ENCODE measurements around the gene STIP1. TPM values are rescaled to one million over a fixed set of nuclear protein-coding genes. Genes with fewer than 3 reads are reported as not detected.
A peak's percentile ranks its signal among the peaks of the same experiment; 100 is the strongest.

STIP1 gene
- total RNA-seq, 1 experiment from 2014 or later, result 299 TPM

GRCh38 chr11:64237484-64237951 is 51.5 kb downstream of the STIP1 start:
- Histone ChIP-seq H3K79me2 (ENCODE audit: low read depth) (peaks cover 24% of the 10 kb centered on the region), H3K4me2 (no peak overlapping the region), H2AFZ (no peak overlapping the region), H3K9me2 (ENCODE audit: insufficient read depth) (no peaks in the 10 kb centered on the region), H3K9me3 (ENCODE audit: insufficient read depth, low read depth) (no peaks in the 10 kb centered on the region), H3K4me1 (replicated peaks; ENCODE audit: insufficient read depth) (peaks cover 41% of the 10 kb centered on the region), H3K36me3 (ENCODE audit: low read depth) (no peaks in the 10 kb centered on the region; the same call in 1 of the 2 replicates), H3F3A (ENCODE audit: insufficient read depth, low read depth) (peaks cover 43% of the 10 kb centered on the region), H3K27me3 (ENCODE audit: insufficient read depth, low read depth) (no peaks in the 10 kb centered on the region), H3K27ac (no peak overlapping the region), H4K20me1 (ENCODE audit: insufficient read depth) (peaks cover 13% of the 10 kb centered on the region), H3K4me3 (no peak overlapping the region)
- peak in 1 of 2 experiments; percentile 72 for DNase-seq
- intact Hi-C loops (cut with micrococcal nuclease; ENCODE audit: unreplicated experiment), result no loop called here
- no peak for TF ChIP-seq CTCF (conservative IDR thresholded peaks at IDR 0.05)
- TF ChIP-seq EZH2 (IDR thresholded peaks at IDR 0.05; ENCODE audit: low read depth), result no peak
- BruUV-seq (replicated peaks), result no TSS peak
- ChIA-PET CTCF (interaction anchor here (0.6 to 0.8 kb wide), 3 partner anchors 80 to 271 kb away, joined by 3 to 4 read pairs (median 3); partner anchors contain the start of gene PRDX5), POLR2A (ENCODE audit: unreplicated experiment) (interaction anchor here (0.6 to 0.8 kb wide), 4 partner anchors 8 to 541 kb away, joined by 3 to 7 read pairs (median 6); partner anchors contain the start of gene TRMT112)

GRCh38 chr11:64238076-64238475 is 52.1 kb downstream of the STIP1 start:
- BruUV-seq (replicated peaks), result no TSS peak
- Histone ChIP-seq H3K79me2 (ENCODE audit: low read depth) (peaks cover 29% of the 10 kb centered on the region), H3K27me3 (ENCODE audit: insufficient read depth, low read depth) (no peaks in the 10 kb centered on the region), H3K9me3 (ENCODE audit: insufficient read depth, low read depth) (no peaks in the 10 kb centered on the region), H3K4me3 (no peak overlapping the region), H2AFZ (no peak overlapping the region), H3K9me2 (ENCODE audit: insufficient read depth) (no peaks in the 10 kb centered on the region), H4K20me1 (ENCODE audit: insufficient read depth) (peaks cover 13% of the 10 kb centered on the region), H3F3A (ENCODE audit: insufficient read depth, low read depth) (peaks cover 43% of the 10 kb centered on the region), H3K27ac (no peak overlapping the region), H3K4me2 (no peak overlapping the region), H3K36me3 (ENCODE audit: low read depth) (peaks cover 2% of the 10 kb centered on the region; the same call in 1 of the 2 replicates), H3K4me1 (replicated peaks; ENCODE audit: insufficient read depth) (peaks cover 46% of the 10 kb centered on the region)
- ChIA-PET POLR2A (ENCODE audit: unreplicated experiment) (interaction anchor here (0.7 to 0.8 kb wide), 2 partner anchors 8 to 541 kb away, joined by 3 to 7 read pairs; no protein-coding TSS in a partner anchor), CTCF (interaction anchor here (0.8 kb wide), 1 partner anchor 80 kb away, joined by 3 read pairs; the partner anchor contains the start of gene PRDX5)
- intact Hi-C loops (cut with micrococcal nuclease; ENCODE audit: unreplicated experiment), result no loop called here
- TF ChIP-seq CTCF (conservative IDR thresholded peaks at IDR 0.05), result no peak
- no peak for TF ChIP-seq EZH2 (IDR thresholded peaks at IDR 0.05; ENCODE audit: low read depth)
- DNase-seq, result no peak

GRCh38 chr11:64238999-64239398 is 53.0 kb downstream of the STIP1 start:
- H3K9me2 ChIP-seq (ENCODE audit: insufficient read depth), result no peaks in the 10 kb centered on the region
- H3K79me2 ChIP-seq (ENCODE audit: low read depth), result peaks cover 38% of the 10 kb centered on the region
- H3F3A ChIP-seq (ENCODE audit: insufficient read depth, low read depth), result peaks cover 46% of the 10 kb centered on the region
- peaks cover 44% of the 10 kb centered on the region for H3K4me1 ChIP-seq (replicated peaks; ENCODE audit: insufficient read depth)
- DNase-seq, result no peak
- no peak overlapping the region for H2AFZ ChIP-seq
- no peak for TF ChIP-seq EZH2 (IDR thresholded peaks at IDR 0.05; ENCODE audit: low read depth)
- TF ChIP-seq CTCF (conservative IDR thresholded peaks at IDR 0.05), result no peak
- POLR2A ChIA-PET (ENCODE audit: unreplicated experiment), result no interaction called here
- no TSS peak for BruUV-seq (replicated peaks)
- H3K36me3 ChIP-seq (ENCODE audit: low read depth), result peaks cover 10% of the 10 kb centered on the region
- peaks cover 13% of the 10 kb centered on the region for H4K20me1 ChIP-seq (ENCODE audit: insufficient read depth)
- H3K4me2 ChIP-seq, result peak overlapping the region; percentile 95; the same call in 1 of the 2 replicates
- H3K27ac ChIP-seq, result peak overlapping the region; percentile 97; the same call in 1 of the 2 replicates
- H3K27me3 ChIP-seq (ENCODE audit: insufficient read depth, low read depth), result no peaks in the 10 kb centered on the region
- CTCF ChIA-PET, result interaction anchor here (1.1 kb wide), 1 partner anchor 28 kb away, joined by 15 read pairs; no protein-coding TSS in a partner anchor
- intact Hi-C loops (cut with micrococcal nuclease; ENCODE audit: unreplicated experiment), result no loop called here
- no peak overlapping the region for H3K4me3 ChIP-seq
- H3K9me3 ChIP-seq (ENCODE audit: insufficient read depth, low read depth), result no peaks in the 10 kb centered on the region
